KMS-11 (cell line): ENCODE data around the gene MTO1.

Source experiments
- H2AFZ ChIP-seq: fragments of 200-600 bp; sonication (generic); 2 replicates; pipeline ENCODE4 v1.6.1; 2016; ENCODE audit warnings: antibody characterized with exemption, mixed run types, low read depth
- H3K27ac ChIP-seq: fragments of 200-600 bp; sonication (generic); 2 replicates; pipeline ENCODE4 v1.6.1; 2016; ENCODE audit warnings: mild to moderate bottlenecking, mixed run types
- H3K27me3 ChIP-seq: fragments of 200-600 bp; sonication (generic); 2 replicates; pipeline ENCODE4 v1.6.1; 2017; ENCODE audit warnings: mild to moderate bottlenecking, low read depth, mixed run types, moderate library complexity; ENCODE audit not compliant: insufficient read depth
- H3K36me3 ChIP-seq: fragments of 200-600 bp; sonication (generic); 2 replicates; pipeline ENCODE4 v1.6.1; 2017; ENCODE audit warnings: mild to moderate bottlenecking, mixed run types; ENCODE audit not compliant: insufficient read depth
- H3K4me1 ChIP-seq: fragments of 200-600 bp; sonication (generic); 2 replicates; pipeline ENCODE4 v1.6.1; 2016; ENCODE audit warnings: mild to moderate bottlenecking, low read depth, mixed run types; ENCODE audit not compliant: poor library complexity, severe bottlenecking
- H3K4me2 ChIP-seq: fragments of 200-600 bp; sonication (generic); 2 replicates; pipeline ENCODE4 v1.7.0; 2016; ENCODE audit warnings: mild to moderate bottlenecking, mixed run types
- H3K4me3 ChIP-seq: fragments of 200-600 bp; sonication (generic); IDR thresholded peaks from 2 replicates; pipeline ENCODE4 v1.6.1; 2017; ENCODE audit warnings: low read depth, low read length, mixed read lengths; ENCODE audit not compliant: insufficient read depth
- H3K79me2 ChIP-seq: fragments of 200-600 bp; sonication (generic); 2 replicates; pipeline ENCODE4 v1.6.1; 2016; ENCODE audit warnings: low read depth, mixed run types; ENCODE audit not compliant: insufficient read depth
- H3K9ac ChIP-seq: fragments of 200-600 bp; sonication (generic); 2 replicates; pipeline ENCODE4 v1.6.1; 2016; ENCODE audit warnings: mild to moderate bottlenecking, mixed run types
- H4K20me1 ChIP-seq: fragments of 200-600 bp; sonication (generic); 2 replicates; pipeline ENCODE4 v1.6.1; 2016; ENCODE audit warnings: mild to moderate bottlenecking, mixed run types; ENCODE audit not compliant: insufficient read depth
- CTCF ChIP-seq: fragments of 200-600 bp; sonication (generic); conservative IDR thresholded peaks from 2 replicates; pipeline ENCODE4 v1.6.1; 2017; ENCODE audit warnings: low read depth, mild to moderate bottlenecking, antibody characterized with exemption, low read length, moderate library complexity, mixed read lengths

Gene MTO1

GRCh38 chr6:73435236-73435635, 26.3 kb upstream of the MTO1 start:
- Histone ChIP-seq H3K79me2 (peaks cover 63% of the 10 kb centered on the region; the same call in 1 of the 2 replicates), H4K20me1 (0 out of 2 replicates have a peak, but pooled peaks cover 8% of the 10 kb centered on the region), H3K4me2 (no peak overlapping the region), H3K9ac (no peak overlapping the region), H3K27ac (no peak overlapping the region), H3K4me1 (no peaks in the 10 kb centered on the region), H3K4me3 (no peak overlapping the region), H3K27me3 (no peaks in the 10 kb centered on the region), H3K36me3 (peaks cover 15% of the 10 kb centered on the region; the same call in 1 of the 2 replicates), H2AFZ (no peak overlapping the region)
- TF ChIP-seq CTCF = no peak

- Histone ChIP-seq H3K36me3 (peaks cover 16% of the 10 kb centered on the region), H3K9ac (no peak overlapping the region), H3K79me2 (peaks cover 84% of the 10 kb centered on the region), H3K4me1 (peaks cover 24% of the 10 kb centered on the region), H3K27ac (no peak overlapping the region), H2AFZ (no peak overlapping the region), H3K27me3 (no peaks in the 10 kb centered on the region), H3K4me3 (no peak overlapping the region), H4K20me1 (peaks cover 13% of the 10 kb centered on the region; the same call in 1 of the 2 replicates), H3K4me2 (no peak overlapping the region)
- no peak for TF ChIP-seq CTCF
Observed at GRCh38 chr6:73443555-73443954, 18.0 kb upstream of the MTO1 start.

GRCh38 chr6:73451223-73452106, 10.1 kb upstream of the MTO1 start:
- Histone ChIP-seq H3K4me1 (peaks cover 57% of the 10 kb centered on the region), H3K79me2 (peaks cover 55% of the 10 kb centered on the region), H3K9ac (peak overlapping the region; percentile 96), H3K36me3 (no peaks in the 10 kb centered on the region), H3K4me2 (peak overlapping the region; percentile 85), H3K27ac (peak overlapping the region; percentile 90), H2AFZ (peak overlapping the region; percentile 67), H4K20me1 (peaks cover 19% of the 10 kb centered on the region), H3K4me3 (no peak overlapping the region), H3K27me3 (no peaks in the 10 kb centered on the region)
- TF ChIP-seq CTCF = no peak

- Histone ChIP-seq H4K20me1 (peaks cover 14% of the 10 kb centered on the region), H3K36me3 (no peaks in the 10 kb centered on the region), H3K4me3 (no peak within 1 kb of the TSS), H2AFZ (peak within 1 kb of the TSS; percentile 67), H3K4me1 (peaks cover 57% of the 10 kb centered on the region), H3K27me3 (no peaks in the 10 kb centered on the region), H3K27ac (peak within 1 kb of the TSS; percentile 90), H3K79me2 (peaks cover 50% of the 10 kb centered on the region), H3K4me2 (peak within 1 kb of the TSS; percentile 85), H3K9ac (peak within 1 kb of the TSS; percentile 96)
- no peak for TF ChIP-seq CTCF
Observed at GRCh38 chr6:73452107-73452461, 9.5 kb upstream of the MTO1 start, which contains the start of gene CGAS. Gene CGAS, minus strand, starts transcription at chr6:73452297. Its CDS starts 116 bp downstream, at chr6:73452181.
